ENCODE data around the gene RAPGEF4. TPM values are rescaled to one million over a fixed set of nuclear protein-coding genes. Genes with fewer than 3 reads are reported as not detected.

Gene RAPGEF4
- total RNA-seq, 1 experiment from 2014 or later: 1.4 TPM

DNA sequence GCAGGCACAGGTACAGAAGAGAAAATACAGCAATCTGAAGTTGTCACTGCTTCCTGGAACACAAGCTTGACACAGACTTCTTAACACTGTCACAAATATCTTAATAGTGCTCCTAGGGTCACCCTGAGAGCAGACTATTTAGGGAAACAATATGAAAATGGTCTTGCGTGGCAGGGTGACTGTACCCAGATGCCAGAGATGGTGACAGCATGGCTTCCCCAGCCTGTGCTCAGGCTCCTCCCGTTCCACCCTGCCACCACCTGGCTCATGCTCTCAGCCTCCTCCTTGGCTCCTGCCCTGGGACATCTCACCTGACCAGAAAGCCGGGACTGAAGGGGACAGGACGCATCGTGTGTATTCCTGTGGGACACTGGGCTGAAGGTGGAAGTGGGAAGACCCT, 111.5 kb downstream of the RAPGEF4 start:
- TF ChIP-seq, protein P1, sequence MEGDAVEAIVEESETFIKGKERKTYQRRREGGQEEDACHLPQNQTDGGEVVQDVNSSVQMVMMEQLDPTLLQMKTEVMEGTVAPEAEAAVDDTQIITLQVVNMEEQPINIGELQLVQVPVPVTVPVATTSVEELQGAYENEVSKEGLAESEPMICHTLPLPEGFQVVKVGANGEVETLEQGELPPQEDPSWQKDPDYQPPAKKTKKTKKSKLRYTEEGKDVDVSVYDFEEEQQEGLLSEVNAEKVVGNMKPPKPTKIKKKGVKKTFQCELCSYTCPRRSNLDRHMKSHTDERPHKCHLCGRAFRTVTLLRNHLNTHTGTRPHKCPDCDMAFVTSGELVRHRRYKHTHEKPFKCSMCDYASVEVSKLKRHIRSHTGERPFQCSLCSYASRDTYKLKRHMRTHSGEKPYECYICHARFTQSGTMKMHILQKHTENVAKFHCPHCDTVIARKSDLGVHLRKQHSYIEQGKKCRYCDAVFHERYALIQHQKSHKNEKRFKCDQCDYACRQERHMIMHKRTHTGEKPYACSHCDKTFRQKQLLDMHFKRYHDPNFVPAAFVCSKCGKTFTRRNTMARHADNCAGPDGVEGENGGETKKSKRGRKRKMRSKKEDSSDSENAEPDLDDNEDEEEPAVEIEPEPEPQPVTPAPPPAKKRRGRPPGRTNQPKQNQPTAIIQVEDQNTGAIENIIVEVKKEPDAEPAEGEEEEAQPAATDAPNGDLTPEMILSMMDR (conservative IDR thresholded peaks at IDR 0.05): no peak
- no peak overlapping the region for H3K27ac Mint-ChIP-seq
- no peaks in the 10 kb centered on the region for H3K27me3 Mint-ChIP-seq (ENCODE audit: low read depth)

More for the DNA sequence above, 111.5 kb downstream of the RAPGEF4 start:
- H3K18ac ChIP-seq (ENCODE audit: insufficient read length, low read depth, low read length): no peak overlapping the region
- H2AK5ac ChIP-seq (ENCODE audit: insufficient read length, low read length): no peak overlapping the region
- H3K23ac ChIP-seq (ENCODE audit: insufficient read length, low read depth, low read length): no peak overlapping the region
- H3K27ac ChIP-seq (ENCODE audit: insufficient read length, low read depth, low read length): no peak overlapping the region
- no peaks in the 10 kb centered on the region for H4K20me1 ChIP-seq (ENCODE audit: control insufficient read depth, insufficient read depth, insufficient read length)
- H3K4me2 ChIP-seq (ENCODE audit: insufficient read depth, insufficient read length, low read length): no peak overlapping the region
- no peaks in the 10 kb centered on the region for H3K4me1 Mint-ChIP-seq
- H4K5ac ChIP-seq (ENCODE audit: insufficient read length, low read depth, low read length): no peak overlapping the region
- H2BK20ac ChIP-seq (ENCODE audit: low read depth, low read length, poor library complexity, severe bottlenecking): no peak overlapping the region
- H2BK12ac ChIP-seq (ENCODE audit: insufficient read length, low read depth, low read length): no peak overlapping the region
- no peak overlapping the region for H2BK120ac ChIP-seq (ENCODE audit: low read depth, low read length, poor library complexity, severe bottlenecking)
- DNase-seq: no peak
- WGBS (ENCODE audit: extremely low coverage, insufficient read length, low lambda C conversion rate): no CpG with 5 or more reads among the region's 5 CpGs
- no peaks in the 10 kb centered on the region for H3K79me1 ChIP-seq (ENCODE audit: insufficient read depth, low read depth, low read length, poor library complexity, severe bottlenecking)
- no peak overlapping the region for H4K91ac ChIP-seq (ENCODE audit: insufficient read length, low read depth, low read length)
- H2BK15ac ChIP-seq (ENCODE audit: low read depth, low read length): no peak overlapping the region
- no peak overlapping the region for H3T11ph ChIP-seq (ENCODE audit: low read length)
- H3K79me2 ChIP-seq (ENCODE audit: insufficient read depth, low read length): no peaks in the 10 kb centered on the region
- H3K4me3 Mint-ChIP-seq: no peak overlapping the region
- no peak overlapping the region for H3K4ac ChIP-seq (ENCODE audit: low read depth, low read length)
- H3K23me2 ChIP-seq (ENCODE audit: insufficient read length, low read depth, low read length, poor library complexity, severe bottlenecking): peaks cover 3% of the 10 kb centered on the region
- no peak overlapping the region for H2BK5ac ChIP-seq (ENCODE audit: insufficient read length, low read length)
- H3K9me3 ChIP-seq (ENCODE audit: control insufficient read depth, low read depth, low read length): no peaks in the 10 kb centered on the region
- no peak overlapping the region for H3K9ac ChIP-seq (ENCODE audit: extremely low read depth, insufficient read length, low read length)
- H3K36me3 Mint-ChIP-seq (ENCODE audit: insufficient read depth in 1 of 3, low read depth in 3 of 3): peaks cover 0 to 12% (median 3%) of the 10 kb centered on the region in 3 experiments; a peak in 4 of 7 replicates
- H2AFZ ChIP-seq (ENCODE audit: low read length): no peak overlapping the region
- no peak overlapping the region for H3K56ac ChIP-seq (ENCODE audit: insufficient read length, low read depth, low read length)
- H3K4me1 ChIP-seq (ENCODE audit: insufficient read depth, low read length): no peaks in the 10 kb centered on the region
- no peak overlapping the region for H3K14ac ChIP-seq (ENCODE audit: insufficient read depth, low read length)
- peaks cover 6 to 8% of the 10 kb centered on the region in 2 experiments for H3K9me3 Mint-ChIP-seq
- no peaks in the 10 kb centered on the region for H3K27me3 ChIP-seq (ENCODE audit: insufficient read depth, low read length)
- H4K8ac ChIP-seq (replicated peaks; ENCODE audit: insufficient read length, low read depth, low read length): no peak overlapping the region
